PFSK-1 (cell line): ENCODE data around the gene TBCD.

Source experiments
- POLR2AphosphoS5 ChIP-seq: IDR thresholded peaks from 2 replicates; pipeline ENCODE4 v1.6.1; 2012; ENCODE audit warnings: low read depth, mild to moderate bottlenecking, control low read depth, low read length, moderate library complexity
- SIN3A ChIP-seq: IDR thresholded peaks from 2 replicates; pipeline ENCODE4 v1.6.1; 2012; ENCODE audit warnings: mild to moderate bottlenecking, low read length, moderate library complexity, borderline replicate concordance; ENCODE audit not compliant: insufficient read depth

DNA sequence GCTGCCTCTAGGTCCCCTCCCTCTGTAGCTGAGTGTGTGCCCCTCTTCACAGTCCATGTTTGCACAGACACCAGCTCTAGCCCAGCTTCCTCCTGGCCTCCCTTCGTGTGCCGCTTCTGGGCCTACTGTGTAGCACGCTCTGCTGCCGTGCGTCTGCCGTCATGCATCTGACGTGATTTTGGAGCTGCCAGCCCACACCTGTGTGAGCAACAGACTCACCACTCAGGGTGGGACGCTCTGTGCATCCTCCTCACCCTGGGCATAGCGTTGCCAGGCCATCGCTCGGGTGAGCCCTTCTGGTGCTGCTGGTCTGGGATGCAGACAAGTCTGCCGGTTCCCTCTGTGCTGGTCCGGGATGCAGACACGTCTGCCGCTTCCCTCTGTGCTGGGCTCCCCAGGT, 127.4 kb downstream of the TBCD start:
- TF ChIP-seq POLR2AphosphoS5 (no peak), SIN3A (no peak)
